ENCODE measurements around the gene DCDC2B. TPM values are rescaled to one million over a fixed set of nuclear protein-coding genes. Genes with fewer than 3 reads are reported as not detected.

The DCDC2B gene
- total RNA-seq, 1 experiment from 2014 or later: not detected

- Histone ChIP-seq H3K4me1 (ENCODE audit: insufficient read depth, low read length, poor library complexity, severe bottlenecking) (no peaks in the 10 kb centered on the region), H3K4me3 (ENCODE audit: low read depth, low read length, poor library complexity, severe bottlenecking) (no peak overlapping the region), H3K36me3 (ENCODE audit: insufficient read depth, low read length, poor library complexity, severe bottlenecking) (peaks cover 50% of the 10 kb centered on the region), H3K27ac (ENCODE audit: low read depth, low read length, poor library complexity, severe bottlenecking) (no peak overlapping the region), H3K9me3 (ENCODE audit: low read depth, low read length, poor library complexity, severe bottlenecking) (no peaks in the 10 kb centered on the region), H3K27me3 (replicated peaks; ENCODE audit: insufficient read depth, low read depth, low read length, poor library complexity) (no peaks in the 10 kb centered on the region)
- intact Hi-C loops (cut with micrococcal nuclease; ENCODE audit: unreplicated experiment): no loop called here
- BruUV-seq (replicated peaks): no TSS peak
- CTCF ChIA-PET: no interaction called here
- POLR2A ChIA-PET (ENCODE audit: low non-redundant PET): no interaction called here
- no peak for TF ChIP-seq CTCF (conservative IDR thresholded peaks at IDR 0.05; ENCODE audit: low read depth, low read length)
- no peak for TF ChIP-seq EZH2 (IDR thresholded peaks at IDR 0.05; ENCODE audit: borderline replicate concordance, low read depth, low read length, poor library complexity, severe bottlenecking)
- DNase-seq (ENCODE audit: low spot score): no peak
These were observed 37.9 kb upstream of the DCDC2B start for GRCh38 chr1:32170991-32171390.

- TF ChIP-seq CTCF (conservative IDR thresholded peaks at IDR 0.05; ENCODE audit: low read depth, low read length): no peak
- TF ChIP-seq EZH2 (IDR thresholded peaks at IDR 0.05; ENCODE audit: borderline replicate concordance, low read depth, low read length, poor library complexity, severe bottlenecking): no peak
- H3K27me3 ChIP-seq (replicated peaks; ENCODE audit: insufficient read depth, low read depth, low read length, poor library complexity): no peaks in the 10 kb centered on the region
- no peak overlapping the region for H3K27ac ChIP-seq (ENCODE audit: low read depth, low read length, poor library complexity, severe bottlenecking)
- ChIA-PET POLR2A (ENCODE audit: low non-redundant PET) (no interaction called here), CTCF (interaction anchor here (0.6 kb wide), 1 partner anchor 28 kb away, joined by 3 read pairs; no protein-coding TSS in a partner anchor)
- H3K9me3 ChIP-seq (ENCODE audit: low read depth, low read length, poor library complexity, severe bottlenecking): no peaks in the 10 kb centered on the region
- DNase-seq (ENCODE audit: low spot score): no peak
- intact Hi-C loops (cut with micrococcal nuclease; ENCODE audit: unreplicated experiment): no loop called here
- H3K4me1 ChIP-seq (ENCODE audit: insufficient read depth, low read length, poor library complexity, severe bottlenecking): no peaks in the 10 kb centered on the region
- BruUV-seq (replicated peaks): no TSS peak
- H3K4me3 ChIP-seq (ENCODE audit: low read depth, low read length, poor library complexity, severe bottlenecking): no peak overlapping the region
- H3K36me3 ChIP-seq (ENCODE audit: insufficient read depth, low read length, poor library complexity, severe bottlenecking): peaks cover 40% of the 10 kb centered on the region
These were observed 36.2 kb upstream of the DCDC2B start for GRCh38 chr1:32172621-32173245.

- BruUV-seq (replicated peaks): no TSS peak
- no peak for DNase-seq (ENCODE audit: low spot score)
- intact Hi-C loops (cut with micrococcal nuclease; ENCODE audit: unreplicated experiment): no loop called here
- H3K4me3 ChIP-seq (ENCODE audit: low read depth, low read length, poor library complexity, severe bottlenecking): no peak overlapping the region
- H3K27ac ChIP-seq (ENCODE audit: low read depth, low read length, poor library complexity, severe bottlenecking): peak overlapping the region; percentile 94
- no peaks in the 10 kb centered on the region for H3K9me3 ChIP-seq (ENCODE audit: low read depth, low read length, poor library complexity, severe bottlenecking)
- H3K27me3 ChIP-seq (replicated peaks; ENCODE audit: insufficient read depth, low read depth, low read length, poor library complexity): no peaks in the 10 kb centered on the region
- CTCF ChIA-PET: no interaction called here
- H3K4me1 ChIP-seq (ENCODE audit: insufficient read depth, low read length, poor library complexity, severe bottlenecking): peaks cover 14% of the 10 kb centered on the region
- peaks cover 19% of the 10 kb centered on the region for H3K36me3 ChIP-seq (ENCODE audit: insufficient read depth, low read length, poor library complexity, severe bottlenecking)
- no peak for TF ChIP-seq EZH2 (IDR thresholded peaks at IDR 0.05; ENCODE audit: borderline replicate concordance, low read depth, low read length, poor library complexity, severe bottlenecking)
- TF ChIP-seq CTCF (conservative IDR thresholded peaks at IDR 0.05; ENCODE audit: low read depth, low read length): no peak
- POLR2A ChIA-PET (ENCODE audit: low non-redundant PET): no interaction called here
These were observed 30.3 kb upstream of the DCDC2B start for GRCh38 chr1:32178380-32179192.

All from A673 (cell line).